Measurements from ENCODE around the gene GAN.

DNA sequence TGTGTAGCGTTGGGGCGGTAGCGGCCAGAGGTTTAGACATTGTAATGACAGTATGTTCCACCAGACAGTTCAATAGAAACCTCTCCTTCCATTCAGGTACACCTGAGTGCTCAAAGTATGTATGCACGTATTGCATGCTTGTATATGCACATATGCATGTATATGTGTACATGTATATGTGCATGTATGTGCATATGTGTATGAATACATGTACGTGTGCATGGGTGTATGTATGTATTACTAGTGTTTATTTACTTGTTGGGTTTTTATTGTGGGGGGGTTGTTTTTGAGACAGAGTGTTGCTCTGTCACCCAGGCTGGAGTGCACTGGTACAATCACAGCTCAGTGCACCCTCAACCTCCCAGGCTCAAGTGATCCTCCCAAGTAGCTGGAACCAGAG, 46.3 kb upstream of the GAN start:
- TF ChIP-seq PRDM2 (tag by site-specific recombination; IDR thresholded peaks at IDR 0.05; ENCODE audit: borderline replicate concordance) (no peak), ZNF184 (tag by site-specific recombination; IDR thresholded peaks at IDR 0.05) (no peak), CTCF (tag by site-specific recombination; IDR thresholded peaks at IDR 0.05) (no peak), ZNF274 (IDR thresholded peaks at IDR 0.05; ENCODE audit: low read length) (no peak), ZNF274 (tag by site-specific recombination; IDR thresholded peaks at IDR 0.05; ENCODE audit: borderline replicate concordance) (no peak), ZBTB10 (tag by site-specific recombination; IDR thresholded peaks at IDR 0.05) (no peak), ZBTB7A (tag by site-specific recombination; IDR thresholded peaks at IDR 0.05; ENCODE audit: low read depth) (no peak), YY1 (tag by site-specific recombination; IDR thresholded peaks at IDR 0.05) (no peak), ZNF776 (tag by site-specific recombination; IDR thresholded peaks at IDR 0.05; ENCODE audit: borderline replicate concordance) (no peak), ZNF510 (tag by site-specific recombination; IDR thresholded peaks at IDR 0.05; ENCODE audit: insufficient replicate concordance) (no peak), ZBTB26 (tag by site-specific recombination; optimal IDR thresholded peaks at IDR 0.05) (no peak), ZNF629 (tag by site-specific recombination; IDR thresholded peaks at IDR 0.05) (no peak), ZNF221 (tag by site-specific recombination; IDR thresholded peaks at IDR 0.05; ENCODE audit: borderline replicate concordance) (no peak)
